Neural progenitor cell (in vitro differentiated cells): ENCODE data around the gene DVL1.

Source experiments
- CTCF ChIP-seq: fragments of 200-600 bp; sonication (generic); IDR thresholded peaks from 2 replicates; pipeline ENCODE4 v1.5.1; 2017; ENCODE audit warnings: antibody characterized with exemption, mild to moderate bottlenecking
- EZH2 ChIP-seq: fragments of 200-600 bp; sonication (generic); IDR thresholded peaks from 2 replicates; pipeline ENCODE4 v1.6.1; 2017; ENCODE audit warnings: antibody characterized with exemption, mild to moderate bottlenecking, moderate library complexity

GRCh38 chr1:1325288-1326074 is 23.7 kb downstream of the DVL1 start:
- TF ChIP-seq CTCF = no peak
- TF ChIP-seq EZH2 = no peak
